ENCODE results near the gene SPINK9. TPM values are rescaled to one million over a fixed set of nuclear protein-coding genes. Genes with fewer than 3 reads are reported as not detected.

The SPINK9 gene
- total RNA-seq, 1 donor from 2014 or later, result not detected

DNA sequence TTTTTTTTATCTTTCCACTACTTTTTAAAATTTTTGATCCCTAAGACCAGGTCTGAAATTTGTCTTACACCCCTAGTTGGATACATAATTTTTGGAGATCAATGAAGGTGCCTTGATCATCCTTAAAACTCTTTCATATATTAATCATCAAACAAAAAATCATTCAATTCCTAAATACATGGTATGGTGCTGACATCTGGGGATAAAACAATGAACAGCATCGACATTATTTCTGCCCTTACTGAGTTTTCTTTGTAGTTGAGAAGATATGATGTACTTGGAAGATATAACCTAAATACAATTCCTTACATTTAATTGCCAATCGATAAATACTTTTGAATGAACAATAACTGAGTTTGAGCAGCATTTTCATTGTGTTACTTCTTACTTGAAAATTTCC, 18.3 kb downstream of the SPINK9 start:
- H3K4me3 ChIP-seq (ENCODE audit: insufficient read depth, low read depth, low read length), result no peak overlapping the region
- no peaks in the 10 kb centered on the region for H3K9me3 ChIP-seq (ENCODE audit: insufficient read depth, low read depth, low read length)
- Mint-ChIP-seq H3K27me3 (ENCODE audit: low read depth, unreplicated experiment) (no peaks in the 10 kb centered on the region), H3K9me3 (ENCODE audit: unreplicated experiment) (peaks cover 4% of the 10 kb centered on the region), H3K27ac (ENCODE audit: unreplicated experiment) (no peak overlapping the region), H3K4me1 (ENCODE audit: low read depth, unreplicated experiment) (peaks cover 8% of the 10 kb centered on the region), H3K4me3 (ENCODE audit: unreplicated experiment) (no peak overlapping the region), H3K36me3 (ENCODE audit: low read depth, unreplicated experiment) (no peaks in the 10 kb centered on the region)
- H3K4me2 ChIP-seq (ENCODE audit: low read length), result no peak overlapping the region
- H4K20me1 ChIP-seq (ENCODE audit: insufficient read depth, low read length), result no peaks in the 10 kb centered on the region
- H3K27me3 ChIP-seq (ENCODE audit: insufficient read depth, low read length), result no peaks in the 10 kb centered on the region
- H3K9ac ChIP-seq (ENCODE audit: low read length), result no peak overlapping the region
- no peak overlapping the region for H3K27ac ChIP-seq (ENCODE audit: low read depth, low read length)
- H2AFZ ChIP-seq (ENCODE audit: low read depth, low read length), result no peak overlapping the region
- no peaks in the 10 kb centered on the region for H3K36me3 ChIP-seq (ENCODE audit: insufficient read depth, low read length)
- FAIRE-seq (no peak), DNase-seq (ENCODE audit: low read depth) (no peak)
- H3K4me1 ChIP-seq (ENCODE audit: insufficient read depth, low read length), result no peaks in the 10 kb centered on the region
- no peaks in the 10 kb centered on the region for H3K79me2 ChIP-seq (ENCODE audit: insufficient read depth, low read length)
- TF ChIP-seq, protein P1, sequence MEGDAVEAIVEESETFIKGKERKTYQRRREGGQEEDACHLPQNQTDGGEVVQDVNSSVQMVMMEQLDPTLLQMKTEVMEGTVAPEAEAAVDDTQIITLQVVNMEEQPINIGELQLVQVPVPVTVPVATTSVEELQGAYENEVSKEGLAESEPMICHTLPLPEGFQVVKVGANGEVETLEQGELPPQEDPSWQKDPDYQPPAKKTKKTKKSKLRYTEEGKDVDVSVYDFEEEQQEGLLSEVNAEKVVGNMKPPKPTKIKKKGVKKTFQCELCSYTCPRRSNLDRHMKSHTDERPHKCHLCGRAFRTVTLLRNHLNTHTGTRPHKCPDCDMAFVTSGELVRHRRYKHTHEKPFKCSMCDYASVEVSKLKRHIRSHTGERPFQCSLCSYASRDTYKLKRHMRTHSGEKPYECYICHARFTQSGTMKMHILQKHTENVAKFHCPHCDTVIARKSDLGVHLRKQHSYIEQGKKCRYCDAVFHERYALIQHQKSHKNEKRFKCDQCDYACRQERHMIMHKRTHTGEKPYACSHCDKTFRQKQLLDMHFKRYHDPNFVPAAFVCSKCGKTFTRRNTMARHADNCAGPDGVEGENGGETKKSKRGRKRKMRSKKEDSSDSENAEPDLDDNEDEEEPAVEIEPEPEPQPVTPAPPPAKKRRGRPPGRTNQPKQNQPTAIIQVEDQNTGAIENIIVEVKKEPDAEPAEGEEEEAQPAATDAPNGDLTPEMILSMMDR (IDR thresholded peaks at IDR 0.05; ENCODE audit: insufficient read depth, low read depth, low read length), result no peak
- no peak for TF ChIP-seq EZH2 (IDR thresholded peaks at IDR 0.05; ENCODE audit: insufficient read depth, low read length)

DNA sequence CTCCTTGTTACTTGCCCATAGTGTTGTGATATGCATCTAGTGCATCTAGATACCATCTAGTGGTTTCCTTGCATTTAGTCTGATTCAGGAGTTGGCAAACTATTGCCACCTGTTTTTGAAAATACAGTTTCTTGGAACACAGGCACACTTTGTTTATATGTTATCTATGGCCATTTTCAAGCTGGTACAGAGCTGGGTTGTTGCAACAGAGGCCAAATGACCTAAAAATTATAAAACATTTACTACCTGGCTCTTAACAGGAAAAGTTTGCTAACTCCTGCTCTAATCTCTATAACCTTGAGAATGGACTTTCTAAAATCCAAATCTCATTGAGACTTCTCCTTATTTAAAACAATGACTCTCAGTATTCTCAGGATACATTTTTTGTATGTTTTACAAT, 29.0 kb downstream of the SPINK9 start:
- H3K36me3 ChIP-seq (ENCODE audit: insufficient read depth, low read length), result no peaks in the 10 kb centered on the region
- no peak overlapping the region for H2AFZ ChIP-seq (ENCODE audit: low read depth, low read length)
- H3K9me3 Mint-ChIP-seq (ENCODE audit: unreplicated experiment), result peaks cover 4% of the 10 kb centered on the region
- no peak overlapping the region for H3K9ac ChIP-seq (ENCODE audit: low read length)
- no peak overlapping the region for H3K4me3 Mint-ChIP-seq (ENCODE audit: unreplicated experiment)
- no peaks in the 10 kb centered on the region for H3K27me3 Mint-ChIP-seq (ENCODE audit: low read depth, unreplicated experiment)
- no peaks in the 10 kb centered on the region for H3K4me1 Mint-ChIP-seq (ENCODE audit: low read depth, unreplicated experiment)
- no peak overlapping the region for H3K4me3 ChIP-seq (ENCODE audit: insufficient read depth, low read depth, low read length)
- peaks cover 4% of the 10 kb centered on the region for H3K36me3 Mint-ChIP-seq (ENCODE audit: low read depth, unreplicated experiment)
- H4K20me1 ChIP-seq (ENCODE audit: insufficient read depth, low read length), result no peaks in the 10 kb centered on the region
- H3K4me2 ChIP-seq (ENCODE audit: low read length), result no peak overlapping the region
- no peaks in the 10 kb centered on the region for H3K27me3 ChIP-seq (ENCODE audit: insufficient read depth, low read length)
- no peak overlapping the region for H3K27ac Mint-ChIP-seq (ENCODE audit: unreplicated experiment)
- H3K27ac ChIP-seq (ENCODE audit: low read depth, low read length), result no peak overlapping the region
- H3K9me3 ChIP-seq (ENCODE audit: insufficient read depth, low read depth, low read length), result no peaks in the 10 kb centered on the region
- no peaks in the 10 kb centered on the region for H3K79me2 ChIP-seq (ENCODE audit: insufficient read depth, low read length)
- TF ChIP-seq, protein P1 (IDR thresholded peaks at IDR 0.05; ENCODE audit: insufficient read depth, low read depth, low read length), result no peak
- TF ChIP-seq EZH2 (IDR thresholded peaks at IDR 0.05; ENCODE audit: insufficient read depth, low read length), result no peak
- DNase-seq (ENCODE audit: low read depth) (no peak), FAIRE-seq (no peak)
- no peaks in the 10 kb centered on the region for H3K4me1 ChIP-seq (ENCODE audit: insufficient read depth, low read length)

DNA sequence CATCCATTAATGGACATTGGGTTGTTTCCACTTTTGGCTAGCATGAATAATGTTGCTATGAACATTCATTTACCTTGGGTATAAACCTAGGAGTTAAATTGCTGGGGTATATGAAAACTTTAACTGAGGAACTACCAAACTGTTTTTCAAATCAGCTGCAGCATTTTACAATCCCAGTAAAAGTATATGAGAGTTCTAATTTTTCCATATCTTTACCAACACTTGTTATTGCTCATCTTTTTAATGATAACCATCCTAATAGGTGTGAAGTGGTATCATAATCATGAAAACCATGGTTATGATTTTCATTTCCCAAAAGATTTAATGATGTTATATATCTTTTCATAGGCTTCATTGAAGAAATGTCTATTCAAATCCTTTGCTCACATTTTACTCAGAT, 32.9 kb downstream of the SPINK9 start:
- H4K20me1 ChIP-seq (ENCODE audit: insufficient read depth, low read length), result no peaks in the 10 kb centered on the region
- Mint-ChIP-seq H3K9me3 (ENCODE audit: unreplicated experiment) (peaks cover 4% of the 10 kb centered on the region), H3K27ac (ENCODE audit: unreplicated experiment) (no peak overlapping the region), H3K4me1 (ENCODE audit: low read depth, unreplicated experiment) (no peaks in the 10 kb centered on the region), H3K36me3 (ENCODE audit: low read depth, unreplicated experiment) (no peaks in the 10 kb centered on the region), H3K4me3 (ENCODE audit: unreplicated experiment) (no peak overlapping the region), H3K27me3 (ENCODE audit: low read depth, unreplicated experiment) (no peaks in the 10 kb centered on the region)
- TF ChIP-seq, protein P1 (IDR thresholded peaks at IDR 0.05; ENCODE audit: insufficient read depth, low read depth, low read length), result no peak
- no peak for TF ChIP-seq EZH2 (IDR thresholded peaks at IDR 0.05; ENCODE audit: insufficient read depth, low read length)
- H3K4me1 ChIP-seq (ENCODE audit: insufficient read depth, low read length), result no peaks in the 10 kb centered on the region
- no peak for FAIRE-seq
- H2AFZ ChIP-seq (ENCODE audit: low read depth, low read length), result no peak overlapping the region
- no peak overlapping the region for H3K4me2 ChIP-seq (ENCODE audit: low read length)
- no peak overlapping the region for H3K4me3 ChIP-seq (ENCODE audit: insufficient read depth, low read depth, low read length)
- H3K9me3 ChIP-seq (ENCODE audit: insufficient read depth, low read depth, low read length), result no peaks in the 10 kb centered on the region
- no peak overlapping the region for H3K27ac ChIP-seq (ENCODE audit: low read depth, low read length)
- no peak for DNase-seq (ENCODE audit: low read depth)
- H3K36me3 ChIP-seq (ENCODE audit: insufficient read depth, low read length), result no peaks in the 10 kb centered on the region
- no peaks in the 10 kb centered on the region for H3K79me2 ChIP-seq (ENCODE audit: insufficient read depth, low read length)
- no peak overlapping the region for H3K9ac ChIP-seq (ENCODE audit: low read length)
- no peaks in the 10 kb centered on the region for H3K27me3 ChIP-seq (ENCODE audit: insufficient read depth, low read length)
